SKM-1 (cell line): ENCODE results near the gene GOLPH3.

Source experiments
- DNase-seq: peaks from one replicate; lab custom pipeline; 2025; ENCODE audit not compliant: unreplicated experiment; lab: John Stamatoyannopoulos, UW

GOLPH3 gene

GRCh38 chr5:32076699-32077695, 97.1 kb downstream of the GOLPH3 start:
- peak; percentile 39 for DNase-seq
